ENCODE results near the gene ERLIN1. TPM values are rescaled to one million over a fixed set of nuclear protein-coding genes. Genes with fewer than 3 reads are reported as not detected.

The ERLIN1 gene
- total and polyA plus RNA-seq, 2 experiments from 2014 or later, result 7.2 to 20.4 TPM

DNA sequence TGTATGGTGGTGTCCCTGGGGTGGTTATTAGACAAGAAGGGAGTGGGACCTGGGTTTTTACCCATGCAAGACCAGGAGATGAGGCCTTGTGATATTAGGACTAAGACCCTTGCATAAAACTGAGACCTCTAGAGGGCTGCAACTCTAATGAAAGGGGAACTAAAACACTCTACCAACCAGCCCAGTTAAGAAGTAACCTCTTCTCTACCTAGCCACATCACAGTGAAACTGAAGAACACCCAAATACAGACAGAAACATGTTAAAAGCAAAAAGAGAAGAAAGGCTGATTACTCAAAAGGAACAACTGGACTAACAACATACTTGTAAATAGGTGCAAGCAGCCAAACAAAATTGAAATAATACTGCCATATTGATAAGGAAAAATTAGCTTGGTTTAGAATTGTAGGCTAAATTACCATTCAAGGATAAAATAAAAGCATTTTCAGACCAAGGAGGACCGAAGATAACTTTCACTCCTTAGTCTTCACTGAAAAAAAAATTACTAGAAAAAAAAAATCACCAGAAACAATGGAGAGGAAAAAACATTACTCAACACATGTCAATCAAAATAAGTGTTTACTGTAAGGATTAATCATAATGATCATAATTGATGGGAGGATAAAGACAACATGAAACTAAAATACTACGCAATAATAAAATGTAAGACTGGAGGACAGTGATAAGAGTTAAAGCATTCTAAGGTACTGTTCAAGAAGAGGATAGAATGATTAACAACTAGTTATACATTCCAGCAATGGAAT lies 27.6 kb downstream of the ERLIN1 start (continued):
- no peak for TF ChIP-seq ZNF462 (CRISPR knock-in tag; IDR thresholded peaks at IDR 0.05)
- no peak for TF ChIP-seq NANOG (IDR thresholded peaks at IDR 0.05; ENCODE audit: borderline replicate concordance)
- TF ChIP-seq, protein P1, sequence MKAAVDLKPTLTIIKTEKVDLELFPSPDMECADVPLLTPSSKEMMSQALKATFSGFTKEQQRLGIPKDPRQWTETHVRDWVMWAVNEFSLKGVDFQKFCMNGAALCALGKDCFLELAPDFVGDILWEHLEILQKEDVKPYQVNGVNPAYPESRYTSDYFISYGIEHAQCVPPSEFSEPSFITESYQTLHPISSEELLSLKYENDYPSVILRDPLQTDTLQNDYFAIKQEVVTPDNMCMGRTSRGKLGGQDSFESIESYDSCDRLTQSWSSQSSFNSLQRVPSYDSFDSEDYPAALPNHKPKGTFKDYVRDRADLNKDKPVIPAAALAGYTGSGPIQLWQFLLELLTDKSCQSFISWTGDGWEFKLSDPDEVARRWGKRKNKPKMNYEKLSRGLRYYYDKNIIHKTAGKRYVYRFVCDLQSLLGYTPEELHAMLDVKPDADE (IDR thresholded peaks at IDR 0.05), result no peak
- TF ChIP-seq JUNB (IDR thresholded peaks at IDR 0.05; ENCODE audit: unreplicated experiment), result no peak

- peaks cover 27% of the 10 kb centered on the region for H3K36me3 Mint-ChIP-seq (ENCODE audit: low read depth)
- Histone ChIP-seq H3K4me2 (no peak overlapping the region), H3K4me3 (no peak overlapping the region), H3K27me3 (ENCODE audit: insufficient read depth) (no peaks in the 10 kb centered on the region), H2AFZ (no peak overlapping the region), H3K79me2 (replicated peaks; ENCODE audit: insufficient read depth) (0 out of 2 replicates have a peak, but pooled peaks cover 6% of the 10 kb centered on the region), H3K9me2 (ENCODE audit: insufficient read depth) (no peaks in the 10 kb centered on the region), H3K27ac (ENCODE audit: low read depth) (no peak overlapping the region), H3F3A (replicated peaks; ENCODE audit: low read depth) (no peaks in the 10 kb centered on the region), H4K20me1 (replicated peaks; ENCODE audit: insufficient read depth) (no peaks in the 10 kb centered on the region; the same call in 1 of the 2 replicates), H3K4me1 (ENCODE audit: insufficient read depth) (no peaks in the 10 kb centered on the region), H3K36me3 (ENCODE audit: insufficient read depth) (peaks cover 10% of the 10 kb centered on the region; the same call in 1 of the 2 replicates)
- no peak overlapping the region for H3K4me3 Mint-ChIP-seq
- H3K9me3 Mint-ChIP-seq, result no peaks in the 10 kb centered on the region
- H3K27ac Mint-ChIP-seq, result no peak overlapping the region
- DNase-seq (ENCODE audit: low spot score) (no peak), ATAC-seq (no peak)
- H3K4me1 Mint-ChIP-seq, result no peaks in the 10 kb centered on the region
- no peaks in the 10 kb centered on the region for H3K27me3 Mint-ChIP-seq (ENCODE audit: insufficient read depth, low read depth, poor library complexity)
- TF ChIP-seq ZNF331 (CRISPR knock-in tag; IDR thresholded peaks at IDR 0.05; ENCODE audit: low read depth), result no peak
- no peak for TF ChIP-seq ZNF114 (CRISPR knock-in tag; IDR thresholded peaks at IDR 0.05)
- TF ChIP-seq EZH2phosphoT487 (IDR thresholded peaks at IDR 0.05; ENCODE audit: unreplicated experiment), result no peak
- TF ChIP-seq ZNF462 (CRISPR knock-in tag; IDR thresholded peaks at IDR 0.05), result no peak
Measured at GRCh38 chr10:100157156-100157555, 28.7 kb downstream of the ERLIN1 start.
